Suppressor macrophage treated with lipopolysaccharide for 1 hour (primary cell): ENCODE data around the gene CCDC117.
A peak's percentile ranks its signal among the peaks of the same experiment; 100 is the strongest.

ENCODE experiments used
- DNase-seq, 3 donors: peaks; one replicate each; pipeline ENCODE4 v3.0.0-alpha.2; 2020 to 2022

CCDC117 gene

GRCh38 chr22:28769394-28770085, 3.0 kb upstream of the CCDC117 start:
- no peak for DNase-seq

DNA sequence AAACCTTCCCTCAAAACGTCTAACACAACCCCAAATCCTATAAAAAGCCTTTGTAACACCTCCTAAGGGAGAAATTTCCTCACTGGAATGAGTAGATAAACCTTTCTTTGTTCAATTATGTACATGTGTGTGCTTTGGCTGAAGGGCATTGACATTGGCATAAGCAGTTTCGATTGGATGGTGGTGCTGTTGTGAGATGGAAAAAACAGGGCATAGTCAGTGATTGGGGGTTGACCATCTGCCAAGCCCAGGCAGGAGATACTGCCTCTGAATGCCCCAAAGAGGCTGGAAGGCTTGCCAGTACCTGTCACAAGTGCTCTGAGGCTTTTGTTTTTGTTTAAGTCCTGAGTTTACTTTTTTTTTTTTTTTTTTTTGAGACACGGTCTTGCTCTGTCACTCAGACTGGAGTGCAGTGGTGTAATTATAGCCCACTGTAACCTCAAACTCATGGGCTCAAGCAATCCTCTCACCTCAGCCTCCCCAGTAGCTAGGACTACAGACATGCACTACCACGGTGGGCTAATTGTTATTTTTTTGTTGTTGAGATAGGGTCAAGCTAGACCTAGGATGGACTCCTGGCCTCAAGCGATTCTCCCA, 1.2 kb upstream of the CCDC117 start:
- DNase-seq: no peak

GRCh38 chr22:28773461-28773867, 969 bp downstream of the CCDC117 start:
- peak; percentile 59 to 83 (median 67) for DNase-seq

DNA sequence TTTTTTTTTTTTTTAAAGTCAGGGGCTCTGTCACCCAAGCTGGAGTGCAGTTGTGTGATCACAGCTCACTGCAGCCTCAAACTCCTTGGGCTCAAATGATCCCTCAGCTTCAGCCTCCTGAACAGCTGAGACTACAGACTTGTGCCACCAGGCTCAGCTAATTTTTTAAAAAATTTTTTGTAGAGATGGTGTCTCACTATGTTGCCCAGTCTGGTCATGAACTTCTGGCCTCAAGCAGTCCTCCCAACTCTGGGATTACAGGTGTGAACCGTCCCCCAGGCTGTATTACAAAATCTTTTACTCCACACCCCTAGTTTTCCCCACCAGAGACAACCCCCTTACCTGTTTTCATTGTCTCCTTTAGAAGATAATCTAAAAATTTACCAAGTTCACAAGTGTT, 1.9 kb downstream of the CCDC117 start:
- no peak for DNase-seq

DNA sequence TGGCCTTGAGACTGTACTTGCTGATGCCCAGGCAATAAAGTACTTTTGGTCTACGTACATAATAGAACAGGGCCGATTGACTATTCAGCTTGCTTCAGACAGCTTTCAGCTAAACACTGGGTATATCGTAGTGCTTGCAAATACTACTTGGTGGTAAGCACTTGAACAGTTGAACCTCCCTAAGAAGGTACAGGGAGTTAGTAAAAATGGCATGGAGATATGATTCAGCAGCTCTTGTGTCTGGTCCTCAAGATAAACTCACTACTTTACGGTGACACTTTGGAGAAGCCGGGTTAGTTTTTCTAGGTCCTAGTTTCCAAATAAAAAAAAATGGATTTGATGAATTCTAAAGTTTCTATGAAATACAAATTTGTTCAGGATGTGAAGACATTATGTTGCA, 7.3 kb downstream of the CCDC117 start:
- no peak for DNase-seq

- DNase-seq: no peak
Measured at GRCh38 chr22:28780296-28780695, 7.8 kb downstream of the CCDC117 start.

- no peak for DNase-seq
Measured at GRCh38 chr22:28783786-28784671, 11.5 kb downstream of the CCDC117 start.

- no peak for DNase-seq
Measured at GRCh38 chr22:28788601-28789000, 16.1 kb downstream of the CCDC117 start.

GRCh38 chr22:28791124-28791523, 18.6 kb downstream of the CCDC117 start:
- no peak for DNase-seq

GRCh38 chr22:28791841-28792490, 19.5 kb downstream of the CCDC117 start:
- no peak for DNase-seq

DNA sequence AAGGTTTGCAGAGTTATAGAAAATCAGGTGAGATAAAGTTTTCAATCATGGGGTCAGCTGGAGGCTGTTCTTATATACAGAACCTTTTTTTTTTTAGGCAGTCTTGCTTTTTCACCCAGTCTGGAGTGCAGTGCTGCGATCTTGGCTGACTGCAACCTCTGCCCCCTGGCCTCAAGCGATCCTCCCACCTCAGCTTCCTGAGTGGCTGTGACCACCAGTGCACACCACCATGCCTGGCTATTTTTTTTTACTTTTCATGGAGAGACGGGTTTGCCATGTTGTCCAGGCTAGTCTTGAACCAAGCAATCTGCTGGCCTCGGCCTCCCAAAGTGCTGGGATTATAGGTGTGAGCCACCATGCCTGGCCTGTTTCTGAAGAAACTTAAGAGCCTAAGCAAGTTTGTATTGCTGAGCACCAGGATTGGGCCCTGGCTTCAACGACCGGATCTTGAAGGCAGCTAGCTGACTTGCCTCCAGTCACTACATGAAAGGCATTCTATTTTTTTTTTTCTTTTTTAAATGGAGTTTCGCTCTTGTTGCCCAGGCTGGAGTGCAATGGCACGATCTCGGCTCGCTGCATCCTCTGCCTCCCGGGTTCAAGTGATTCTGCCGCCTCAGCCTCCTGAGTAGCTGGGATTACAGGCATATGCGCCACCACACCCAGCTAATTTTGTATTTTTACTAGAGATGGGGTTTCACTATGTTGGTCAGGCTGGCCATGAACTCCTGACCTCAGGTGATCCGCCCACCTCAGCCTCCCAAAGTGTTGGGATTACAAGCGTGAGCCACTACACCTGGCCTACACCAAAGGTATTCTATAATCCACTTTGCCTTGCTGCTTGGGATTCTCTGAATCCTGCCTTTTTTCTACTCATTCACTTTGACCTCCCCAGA, 20.2 kb downstream of the CCDC117 start:
- peak in 1 of 3 donors; percentile 17 for DNase-seq

DNA sequence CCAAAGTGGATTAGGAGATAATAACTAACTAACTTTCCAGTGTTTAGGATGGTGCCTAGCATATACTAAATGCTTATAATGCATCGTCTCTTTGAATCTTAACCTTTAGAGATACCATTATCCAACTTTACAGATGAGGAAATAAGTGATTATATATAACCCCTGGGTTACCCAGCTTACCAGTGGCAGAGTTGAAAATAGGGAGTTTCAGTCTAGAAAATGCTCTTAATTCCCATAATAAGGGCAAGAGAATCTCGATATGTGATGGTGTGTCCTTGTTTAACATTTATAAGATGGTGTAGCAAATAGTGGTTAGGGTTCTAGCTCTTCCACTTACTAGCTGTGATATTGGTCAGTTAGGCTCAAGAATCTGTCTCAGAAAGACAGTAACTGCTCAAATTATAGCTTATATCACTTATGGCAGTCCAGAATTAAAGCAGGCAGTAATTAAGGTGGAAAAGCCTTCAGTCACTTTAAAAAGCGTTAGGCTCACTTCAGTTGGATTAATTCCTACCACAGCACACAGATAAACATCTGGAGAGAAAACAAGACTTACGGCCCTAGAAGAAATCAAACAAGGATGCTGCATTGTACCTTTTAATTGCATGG, 21.6 kb downstream of the CCDC117 start:
- DNase-seq: no peak

GRCh38 chr22:28795071-28795693, 22.7 kb downstream of the CCDC117 start:
- DNase-seq: no peak

GRCh38 chr22:28795932-28796856, 23.7 kb downstream of the CCDC117 start:
- DNase-seq: no peak

- DNase-seq: peak; percentile 92 to 98 (median 96)
Measured at GRCh38 chr22:28798810-28799605, 26.5 kb downstream of the CCDC117 start.

GRCh38 chr22:28799606-28800307, 27.3 kb downstream of the CCDC117 start:
- DNase-seq: peak; percentile 70 to 84 (median 75)

- DNase-seq: peak; percentile 97 to 99 (median 99)
Measured at GRCh38 chr22:28800308-28801041, 28.0 kb downstream of the CCDC117 start, which contains the start of gene XBP1. Gene XBP1 (minus strand): TSS chr22:28800569.
